SK-N-SH (cell line): ENCODE data around the gene NFILZ. TPM values are rescaled to one million over a fixed set of nuclear protein-coding genes. Genes with fewer than 3 reads are reported as not detected.

ENCODE experiments used
- CTCF ChIA-PET: fragments of 300-600, 350-600 bp; formaldehyde crosslinking; extraction: SDS; loops from one replicate; lab custom pipeline; 2021; lab: Yijun Ruan, JAX
- POLR2A ChIA-PET: fragments of 350-600 bp; sonication (Branson Sonifier 250); formaldehyde crosslinking; extraction: SDS; loops from one replicate; lab custom pipeline; 2020; ENCODE audit warnings: antibody characterized with exemption, inconsistent platforms; lab: Yijun Ruan, JAX
- DNase-seq: peaks from one replicate; pipeline ENCODE4 v3.0.0; 2012
- H2AFZ ChIP-seq: fragments of 200-600 bp; sonication (generic); 2 replicates; pipeline ENCODE4 v1.8.1; 2016; ENCODE audit warnings: antibody characterized with exemption, mild to moderate bottlenecking, low read depth
- H3F3A ChIP-seq: fragments of 200-600 bp; sonication (generic); replicated peaks from 2 replicates; pipeline ENCODE3; 2016; ENCODE audit warnings: antibody characterized with exemption, mild to moderate bottlenecking; ENCODE audit not compliant: insufficient read depth
- H3K27ac ChIP-seq, 2 experiments: fragments of 200-500 bp in 1 of 2; fragments of 200-600 bp in 1 of 2; sonication (Bioruptor generic) in 1 of 2; sonication (generic), shearing (Covaris generic) in 1 of 2; 2 replicates each; pipeline versions ENCODE4 v1.5.1 to v1.6.1; 2014 to 2016; ENCODE audit warnings: low read depth in 2 of 2, inconsistent platforms in 1 of 2, low read length in 1 of 2, mild to moderate bottlenecking in 1 of 2, mixed read lengths in 1 of 2
- H3K27me3 ChIP-seq: fragments of 200-600 bp; sonication (generic), shearing (Covaris generic); 2 replicates; pipeline ENCODE4 v1.6.1; 2016; ENCODE audit warnings: mixed run types; ENCODE audit not compliant: insufficient read depth
- H3K36me3 ChIP-seq, 2 experiments: fragments of 200-500 bp in 1 of 2; fragments of 200-600 bp in 1 of 2; sonication (Bioruptor generic) in 1 of 2; sonication (generic) in 1 of 2; replicated peaks in 1 of 2; 2 replicates each; pipeline versions ENCODE3 to v1.5.1; 2014 to 2016; ENCODE audit warnings: low read length in 1 of 2, mild to moderate bottlenecking in 1 of 2; ENCODE audit not compliant: insufficient read depth in 2 of 2, control insufficient read depth in 1 of 2
- H3K4me1 ChIP-seq, 2 experiments: fragments of 200-500 bp in 1 of 2; fragments of 200-600 bp in 1 of 2; sonication (Bioruptor generic) in 1 of 2; sonication (generic), shearing (Covaris generic) in 1 of 2; 2 replicates each; pipeline versions ENCODE4 v1.5.1 to v1.6.1; 2014 to 2016; ENCODE audit warnings: low read depth in 1 of 2, low read length in 1 of 2, mixed run types in 1 of 2; ENCODE audit not compliant: insufficient read depth in 2 of 2, control insufficient read depth in 1 of 2
- H3K4me2 ChIP-seq: fragments of 200-600 bp; sonication (generic), shearing (Covaris generic); 2 replicates; pipeline ENCODE4 v1.6.1; 2017; ENCODE audit warnings: mixed run types
- H3K4me3 ChIP-seq, 2 experiments: fragments of 200-500 bp in 1 of 2; fragments of 200-600 bp in 1 of 2; sonication (Bioruptor generic) in 1 of 2; sonication (generic), shearing (Covaris generic) in 1 of 2; 2 replicates each; pipeline versions ENCODE4 v1.5.1 to v1.8.1; 2014 to 2016; ENCODE audit warnings: low read depth in 2 of 2, inconsistent platforms in 1 of 2, low read length in 1 of 2, mild to moderate bottlenecking in 1 of 2, mixed read lengths in 1 of 2, moderate library complexity in 1 of 2
- H3K79me2 ChIP-seq: fragments of 200-600 bp; sonication (generic); 2 replicates; pipeline ENCODE4 v1.8.1; 2017; ENCODE audit warnings: mild to moderate bottlenecking; ENCODE audit not compliant: insufficient read depth
- H3K9ac ChIP-seq: fragments of 200-600 bp; sonication (generic); 2 replicates; pipeline ENCODE4 v1.6.1; 2017; ENCODE audit warnings: mixed run types
- H3K9me2 ChIP-seq: fragments of 200-600 bp; sonication (generic); 2 replicates; pipeline ENCODE4 v1.6.1; 2017; ENCODE audit warnings: mixed run types
- H3K9me3 ChIP-seq: fragments of 200-600 bp; sonication (generic); 2 replicates; pipeline ENCODE4 v1.6.1; 2017; ENCODE audit warnings: mixed run types, mild to moderate bottlenecking, moderate library complexity
- H4K20me1 ChIP-seq: fragments of 200-600 bp; sonication (generic); 2 replicates; pipeline ENCODE4 v1.6.1; 2017; ENCODE audit warnings: mild to moderate bottlenecking, mixed run types; ENCODE audit not compliant: insufficient read depth
- CHD2 ChIP-seq: fragments of 150-350 bp; IDR thresholded peaks from 2 replicates; pipeline ENCODE4 v1.6.1; 2018; ENCODE audit warnings: low read length; ENCODE audit not compliant: partially characterized antibody
- ELF1 ChIP-seq: IDR thresholded peaks from 2 replicates; pipeline ENCODE4 v1.4.0; 2012
- EP300 ChIP-seq, 2 experiments: IDR thresholded peaks; 2 replicates each; pipeline versions ENCODE4 v1.4.0 to v1.6.1; 2012; ENCODE audit warnings: borderline replicate concordance in 1 of 2, low read depth in 1 of 2, low read length in 1 of 2
- EZH2phosphoT487 ChIP-seq: fragments of 200-600 bp; sonication (generic); IDR thresholded peaks from 2 replicates; pipeline ENCODE4 v1.6.1; 2017; ENCODE audit warnings: low read depth, mixed run types, mild to moderate bottlenecking, antibody characterized with exemption, moderate library complexity, borderline replicate concordance
- FOXJ3 ChIP-seq: sonication (generic); formaldehyde crosslinking; IDR thresholded peaks from 2 replicates; pipeline ENCODE4 v1.5.1; 2020; ENCODE audit warnings: mild to moderate bottlenecking, missing genetic modification reagents
- GABPA ChIP-seq: IDR thresholded peaks from 2 replicates; pipeline ENCODE4 v1.4.0; 2012; ENCODE audit warnings: low read depth, mild to moderate bottlenecking
- GATA2 ChIP-seq: sonication (generic); formaldehyde crosslinking; IDR thresholded peaks from 2 replicates; pipeline ENCODE4 v1.5.0; 2020; ENCODE audit warnings: mild to moderate bottlenecking, missing genetic modification reagents
- IRF3 ChIP-seq: fragments of 150-350 bp; IDR thresholded peaks from 2 replicates; pipeline ENCODE4 v1.6.1; 2016; ENCODE audit warnings: mild to moderate bottlenecking, low read depth, low read length
- JUND ChIP-seq: IDR thresholded peaks from 2 replicates; pipeline ENCODE4 v1.4.0; 2012
- MAX ChIP-seq: IDR thresholded peaks from 2 replicates; pipeline ENCODE4 v1.4.0; 2012; ENCODE audit warnings: low read depth
- NRF1 ChIP-seq: IDR thresholded peaks from 2 replicates; pipeline ENCODE4 v1.6.1; 2012; ENCODE audit warnings: low read depth, mild to moderate bottlenecking, low read length
- POLR2AphosphoS5 ChIP-seq: IDR thresholded peaks from 2 replicates; pipeline ENCODE4 v1.6.1; 2012; ENCODE audit warnings: low read depth, low read length
- RAD21 ChIP-seq: IDR thresholded peaks from 2 replicates; pipeline ENCODE4 v1.6.1; 2012; ENCODE audit warnings: mild to moderate bottlenecking, low read length
- RCOR1 ChIP-seq: fragments of 150-350 bp; IDR thresholded peaks from 2 replicates; pipeline ENCODE4 v1.6.1; 2017; ENCODE audit warnings: antibody characterized with exemption, low read length
- RFX5 ChIP-seq: IDR thresholded peaks from 2 replicates; pipeline ENCODE4 v1.6.1; 2012; ENCODE audit warnings: mild to moderate bottlenecking, improper control_type of control experiment, low read length
- RXRA ChIP-seq: IDR thresholded peaks from 2 replicates; pipeline ENCODE4 v1.4.0; 2012; ENCODE audit warnings: low read depth, mild to moderate bottlenecking, borderline replicate concordance
- SMC3 ChIP-seq: IDR thresholded peaks from 2 replicates; pipeline ENCODE4 v1.6.1; 2012; ENCODE audit warnings: low read depth, low read length, improper control_type of control experiment
- TEAD4 ChIP-seq: IDR thresholded peaks from 2 replicates; pipeline ENCODE4 v1.4.0; 2012; ENCODE audit warnings: mild to moderate bottlenecking, borderline replicate concordance; ENCODE audit not compliant: insufficient read depth
- USF1 ChIP-seq: IDR thresholded peaks from 2 replicates; pipeline ENCODE4 v1.4.0; 2012; ENCODE audit warnings: low read depth, borderline replicate concordance
- WGBS: methylation state at CpG from one replicate; pipeline ENCODE4 v1.1.6; 2017; ENCODE audit warnings: low lambda C conversion rate; 5-methylcytosine and 5-hydroxymethylcytosine counted together
- polyA plus RNA-seq, 3 experiments: library from polyadenylated mRNA; depleted of rRNA; stranded (reverse); fragments of >200 nt; gene quantifications; 2 replicates each; pipeline ENCODE4 v1.2.3, GENCODE V29; 2012

NFILZ gene
- polyA plus RNA-seq, 1 of the 3 experiments (the other 2 are of a cell fraction) = not detected

- Histone ChIP-seq H3K9ac (no peak overlapping the region), H3K4me1 (peaks cover 0 to 5% of the 10 kb centered on the region in 2 experiments; a peak in 1 of 4 replicates), H3K9me2 (no peaks in the 10 kb centered on the region), H2AFZ (no peak overlapping the region), H3K36me3 (no peaks in the 10 kb centered on the region), H3K79me2 (no peaks in the 10 kb centered on the region), H3F3A (no peaks in the 10 kb centered on the region), H4K20me1 (no peaks in the 10 kb centered on the region), H3K27me3 (no peaks in the 10 kb centered on the region), H3K9me3 (no peaks in the 10 kb centered on the region), H3K27ac (no peak overlapping the region), H3K4me2 (no peak overlapping the region), H3K4me3 (no peak overlapping the region)
- 93% methylated on average over 11 of the region's 17 CpGs for WGBS
- CTCF ChIA-PET = interaction anchor here (0.6 to 6.3 kb wide), 4 partner anchors 11 to 26 kb away, joined by 4 to 45 read pairs (median 16); partner anchors contain the start of gene MYO1F
- DNase-seq = no peak
- POLR2A ChIA-PET = no interaction called here
- no peak for TF ChIP-seq FOXJ3 (CRISPR knock-in tag)
- TF ChIP-seq RAD21 = no peak
- TF ChIP-seq IRF3 = no peak
- no peak for TF ChIP-seq MAX
- TF ChIP-seq TEAD4 = no peak
- no peak for TF ChIP-seq ELF1
- no peak for TF ChIP-seq EZH2phosphoT487
- TF ChIP-seq SMC3 = no peak
- TF ChIP-seq USF1 = no peak
- TF ChIP-seq RFX5 = no peak
These were observed 24.9 kb upstream of the NFILZ start for GRCh38 chr19:8605514-8605913.

- H3K9me2 ChIP-seq = no peaks in the 10 kb centered on the region
- CTCF ChIA-PET = interaction anchor here (0.9 to 1.5 kb wide), 2 partner anchors 27 to 87 kb away, joined by 4 read pairs; no protein-coding TSS in a partner anchor
These were observed 23.0 kb upstream of the NFILZ start for GRCh38 chr19:8607386-8607785.

More at GRCh38 chr19:8607386-8607785, 23.0 kb upstream of the NFILZ start:
- no peaks in the 10 kb centered on the region for H3K36me3 ChIP-seq
- H3K27ac ChIP-seq = no peak overlapping the region
- no peak for TF ChIP-seq SMC3
- no peak for TF ChIP-seq TEAD4
- TF ChIP-seq CHD2 = no peak
- no peak for TF ChIP-seq EP300 (IDR thresholded peaks at IDR 0.05; ENCODE audit: borderline replicate concordance in 1 of 2, low read depth in 1 of 2, low read length in 1 of 2)
- no peak for TF ChIP-seq RXRA
- TF ChIP-seq GABPA = no peak
- no peak for TF ChIP-seq POLR2AphosphoS5
- TF ChIP-seq RCOR1 = no peak
- TF ChIP-seq JUND = no peak
- no peak for TF ChIP-seq NRF1
- TF ChIP-seq GATA2 (CRISPR knock-in tag) = no peak
- DNase-seq = no peak
- no peaks in the 10 kb centered on the region for H3K79me2 ChIP-seq
- H3K9me3 ChIP-seq = no peaks in the 10 kb centered on the region
- 90% methylated on average over 4 of the region's 4 CpGs for WGBS
- POLR2A ChIA-PET = no interaction called here
- no peak overlapping the region for H3K4me3 ChIP-seq
- peaks cover 0 to 5% of the 10 kb centered on the region in 2 experiments; a peak in 2 of 4 replicates for H3K4me1 ChIP-seq
- no peak overlapping the region for H3K4me2 ChIP-seq
- no peaks in the 10 kb centered on the region for H3F3A ChIP-seq
- H2AFZ ChIP-seq = no peak overlapping the region
- H3K27me3 ChIP-seq = no peaks in the 10 kb centered on the region
- H3K9ac ChIP-seq = no peak overlapping the region
- no peaks in the 10 kb centered on the region for H4K20me1 ChIP-seq
